Measurements from ENCODE around the gene ZWILCH.

The ZWILCH gene

DNA sequence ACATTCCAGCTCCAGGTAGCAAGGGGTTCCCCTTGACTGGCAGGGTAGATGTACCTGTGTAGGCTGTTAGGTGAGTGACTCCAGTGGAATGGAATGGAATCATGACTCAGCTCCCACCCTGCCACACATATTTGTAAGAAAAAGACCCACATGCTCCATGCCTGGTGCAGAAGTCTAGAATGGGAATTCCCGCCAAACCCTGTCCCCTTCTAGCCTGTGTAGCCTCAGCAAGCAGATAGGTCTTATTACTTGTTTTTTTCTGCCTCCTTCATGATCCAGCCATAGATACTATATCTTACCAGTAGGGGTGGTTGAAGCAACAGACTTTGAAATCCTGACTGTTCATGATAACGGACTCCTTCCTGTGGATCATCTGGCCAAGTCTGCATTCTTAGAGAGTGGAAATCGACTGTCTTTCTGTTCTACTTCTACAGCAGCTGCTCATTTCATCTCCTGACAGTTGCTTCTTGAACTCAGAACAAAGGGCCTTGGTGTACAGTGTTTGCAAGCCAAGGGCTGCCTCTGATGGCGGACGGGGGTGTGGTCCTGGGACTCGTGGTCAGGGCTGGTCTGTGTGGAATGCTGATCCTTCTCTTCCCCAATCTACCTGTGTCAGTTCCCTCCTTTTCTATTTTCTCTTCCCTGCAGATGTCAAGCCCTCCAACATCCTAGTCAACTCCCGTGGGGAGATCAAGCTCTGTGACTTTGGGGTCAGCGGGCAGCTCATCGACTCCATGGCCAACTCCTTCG, 23.8 kb upstream of the ZWILCH start:
- no peak overlapping the region for H3K4me3 ChIP-seq (ENCODE audit: low read length)
- peak overlapping the region; percentile 35 for H3K56ac ChIP-seq (ENCODE audit: low read length)
- no peak overlapping the region for H2BK5ac ChIP-seq (ENCODE audit: low read length)
- H2BK15ac ChIP-seq (replicated peaks; ENCODE audit: low read depth): no peak overlapping the region
- no peak overlapping the region for H3K18ac ChIP-seq (ENCODE audit: low read length)
- no peak overlapping the region for H3K27ac ChIP-seq (ENCODE audit: low read depth, low read length)
- no peak for DNase-seq
- H3K4ac ChIP-seq (ENCODE audit: low read depth, low read length): no peak overlapping the region
- H3K27me3 ChIP-seq (ENCODE audit: insufficient read depth, low read length, poor library complexity): no peaks in the 10 kb centered on the region
- H4K5ac ChIP-seq (ENCODE audit: low read length): no peak overlapping the region
- H3K4me1 ChIP-seq (ENCODE audit: control insufficient read depth, low read depth, low read length): peaks cover 10% of the 10 kb centered on the region
- H4K8ac ChIP-seq (ENCODE audit: low read depth, low read length): no peak overlapping the region
- no peak overlapping the region for H2AK5ac ChIP-seq (ENCODE audit: low read length)
- H3K9ac ChIP-seq (ENCODE audit: low read length): no peak overlapping the region
- WGBS (ENCODE audit: extremely low coverage, insufficient coverage, low lambda C conversion rate): no CpG with 5 or more reads among the region's 10 CpGs
- peaks cover 8% of the 10 kb centered on the region for H3K79me2 ChIP-seq (ENCODE audit: control insufficient read depth, insufficient read depth, low read length)
- H2BK120ac ChIP-seq (ENCODE audit: low read depth, low read length): no peak overlapping the region
- no peak overlapping the region for H3K4me2 ChIP-seq (ENCODE audit: low read length)
- H3K36me3 ChIP-seq (ENCODE audit: control insufficient read depth, insufficient read depth, low read length): peaks cover 5% of the 10 kb centered on the region
- no peak overlapping the region for H3K23ac ChIP-seq (ENCODE audit: low read length)
- peaks cover 30% of the 10 kb centered on the region for H3K79me1 ChIP-seq (ENCODE audit: low read length)

DNA sequence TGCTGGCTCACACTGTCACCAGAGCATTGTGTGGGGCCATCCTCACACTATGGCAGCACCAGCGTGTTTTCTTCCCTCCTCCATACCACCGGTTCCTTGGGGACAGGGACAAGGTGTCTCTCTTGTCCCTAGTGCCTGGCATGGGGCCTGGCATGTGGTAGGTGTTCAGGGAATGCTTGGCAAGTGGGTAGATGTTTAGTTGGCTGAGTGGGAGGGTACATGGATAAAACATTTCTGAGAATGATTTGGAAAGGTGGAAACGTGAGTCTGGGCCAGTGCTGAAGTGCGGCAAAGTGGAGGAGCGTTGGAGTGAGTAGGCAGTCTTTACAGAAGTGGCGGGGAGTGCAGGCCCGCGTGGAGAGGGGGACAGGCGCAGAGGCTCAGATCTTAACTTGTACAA, 22.6 kb upstream of the ZWILCH start:
- no peak overlapping the region for H4K5ac ChIP-seq (ENCODE audit: low read length)
- H3K18ac ChIP-seq (ENCODE audit: low read length): no peak overlapping the region
- H3K79me2 ChIP-seq (ENCODE audit: control insufficient read depth, insufficient read depth, low read length): peaks cover 3% of the 10 kb centered on the region
- H3K23ac ChIP-seq (ENCODE audit: low read length): no peak overlapping the region
- no peak overlapping the region for H3K4me3 ChIP-seq (ENCODE audit: low read length)
- no peaks in the 10 kb centered on the region for H3K27me3 ChIP-seq (ENCODE audit: insufficient read depth, low read length, poor library complexity)
- no CpG with 5 or more reads among the region's 9 CpGs for WGBS (ENCODE audit: extremely low coverage, insufficient coverage, low lambda C conversion rate)
- H2BK120ac ChIP-seq (ENCODE audit: low read depth, low read length): no peak overlapping the region
- no peak overlapping the region for H2BK5ac ChIP-seq (ENCODE audit: low read length)
- H3K79me1 ChIP-seq (ENCODE audit: low read length): peaks cover 17% of the 10 kb centered on the region
- H4K8ac ChIP-seq (ENCODE audit: low read depth, low read length): no peak overlapping the region
- no peak overlapping the region for H2BK15ac ChIP-seq (replicated peaks; ENCODE audit: low read depth)
- DNase-seq: no peak
- H3K36me3 ChIP-seq (ENCODE audit: control insufficient read depth, insufficient read depth, low read length): peaks cover 5% of the 10 kb centered on the region
- no peak overlapping the region for H2AK5ac ChIP-seq (ENCODE audit: low read length)
- H3K4me2 ChIP-seq (ENCODE audit: low read length): no peak overlapping the region
- H3K27ac ChIP-seq (ENCODE audit: low read depth, low read length): no peak overlapping the region
- no peak overlapping the region for H3K9ac ChIP-seq (ENCODE audit: low read length)
- H3K4ac ChIP-seq (ENCODE audit: low read depth, low read length): no peak overlapping the region
- H3K4me1 ChIP-seq (ENCODE audit: control insufficient read depth, low read depth, low read length): peaks cover 3% of the 10 kb centered on the region
- H3K56ac ChIP-seq (ENCODE audit: low read length): no peak overlapping the region

DNA sequence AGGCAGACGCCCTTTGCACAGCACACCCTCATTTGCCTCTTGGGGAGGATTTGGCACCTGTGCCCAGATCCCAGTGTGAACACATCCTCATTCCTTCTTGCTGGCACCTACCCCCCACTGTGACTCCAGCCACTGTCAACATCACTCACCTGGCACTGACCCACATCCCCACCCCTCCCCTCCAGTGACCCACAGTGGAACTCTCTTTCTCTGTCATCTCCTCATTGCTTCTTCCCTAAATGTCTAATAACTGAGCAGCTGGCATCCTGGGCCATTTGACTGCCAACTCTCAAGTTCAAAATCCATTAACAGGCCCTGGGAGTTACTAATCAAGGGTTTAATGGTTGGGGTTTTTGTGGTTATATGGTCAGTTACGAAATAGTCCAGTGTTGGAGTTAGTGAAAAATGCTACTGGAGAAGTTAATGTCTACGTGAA, 22.0 kb upstream of the ZWILCH start:
- Histone ChIP-seq H3K4me2 (ENCODE audit: low read length) (no peak overlapping the region), H3K23ac (ENCODE audit: low read length) (no peak overlapping the region), H2AK5ac (ENCODE audit: low read length) (no peak overlapping the region), H3K27me3 (ENCODE audit: insufficient read depth, low read length, poor library complexity) (no peaks in the 10 kb centered on the region), H2BK5ac (ENCODE audit: low read length) (no peak overlapping the region), H3K4me1 (ENCODE audit: control insufficient read depth, low read depth, low read length) (peaks cover 3% of the 10 kb centered on the region), H2BK15ac (replicated peaks; ENCODE audit: low read depth) (no peak overlapping the region), H4K5ac (ENCODE audit: low read length) (no peak overlapping the region), H3K36me3 (ENCODE audit: control insufficient read depth, insufficient read depth, low read length) (peaks cover 7% of the 10 kb centered on the region), H3K18ac (ENCODE audit: low read length) (no peak overlapping the region), H2BK120ac (ENCODE audit: low read depth, low read length) (no peak overlapping the region), H3K79me1 (ENCODE audit: low read length) (peaks cover 13% of the 10 kb centered on the region), H4K8ac (ENCODE audit: low read depth, low read length) (no peak overlapping the region), H3K4ac (ENCODE audit: low read depth, low read length) (no peak overlapping the region), H3K56ac (ENCODE audit: low read length) (no peak overlapping the region), H3K9ac (ENCODE audit: low read length) (no peak overlapping the region), H3K4me3 (ENCODE audit: low read length) (no peak overlapping the region), H3K27ac (ENCODE audit: low read depth, low read length) (no peak overlapping the region), H3K79me2 (ENCODE audit: control insufficient read depth, insufficient read depth, low read length) (no peaks in the 10 kb centered on the region)
- WGBS (ENCODE audit: extremely low coverage, insufficient coverage, low lambda C conversion rate): no CpG with 5 or more reads among the region's 3 CpGs
- DNase-seq: no peak

- no peak overlapping the region for H2BK120ac ChIP-seq (ENCODE audit: low read depth, low read length)
- no peak overlapping the region for H4K8ac ChIP-seq (ENCODE audit: low read depth, low read length)
- H3K79me1 ChIP-seq (ENCODE audit: low read length): peaks cover 7% of the 10 kb centered on the region
- H3K27me3 ChIP-seq (ENCODE audit: insufficient read depth, low read length, poor library complexity): no peaks in the 10 kb centered on the region
- H3K23ac ChIP-seq (ENCODE audit: low read length): peak overlapping the region; percentile 45
- peaks cover 3% of the 10 kb centered on the region for H3K4me1 ChIP-seq (ENCODE audit: control insufficient read depth, low read depth, low read length)
- no peak for DNase-seq
- no peak overlapping the region for H2BK15ac ChIP-seq (replicated peaks; ENCODE audit: low read depth)
- no peaks in the 10 kb centered on the region for H3K79me2 ChIP-seq (ENCODE audit: control insufficient read depth, insufficient read depth, low read length)
- no peak overlapping the region for H3K4me2 ChIP-seq (ENCODE audit: low read length)
- peaks cover 10% of the 10 kb centered on the region for H3K36me3 ChIP-seq (ENCODE audit: control insufficient read depth, insufficient read depth, low read length)
- peak overlapping the region; percentile 0 for H3K56ac ChIP-seq (ENCODE audit: low read length)
- WGBS (ENCODE audit: extremely low coverage, insufficient coverage, low lambda C conversion rate): no CpG with 5 or more reads among the region's 5 CpGs
- no peak overlapping the region for H2BK5ac ChIP-seq (ENCODE audit: low read length)
- no peak overlapping the region for H4K5ac ChIP-seq (ENCODE audit: low read length)
- H2AK5ac ChIP-seq (ENCODE audit: low read length): no peak overlapping the region
- no peak overlapping the region for H3K4ac ChIP-seq (ENCODE audit: low read depth, low read length)
- H3K27ac ChIP-seq (ENCODE audit: low read depth, low read length): no peak overlapping the region
- H3K4me3 ChIP-seq (ENCODE audit: low read length): no peak overlapping the region
- no peak overlapping the region for H3K9ac ChIP-seq (ENCODE audit: low read length)
- no peak overlapping the region for H3K18ac ChIP-seq (ENCODE audit: low read length)
Measured at GRCh38 chr15:66484539-66485112, 20.5 kb upstream of the ZWILCH start.

DNA sequence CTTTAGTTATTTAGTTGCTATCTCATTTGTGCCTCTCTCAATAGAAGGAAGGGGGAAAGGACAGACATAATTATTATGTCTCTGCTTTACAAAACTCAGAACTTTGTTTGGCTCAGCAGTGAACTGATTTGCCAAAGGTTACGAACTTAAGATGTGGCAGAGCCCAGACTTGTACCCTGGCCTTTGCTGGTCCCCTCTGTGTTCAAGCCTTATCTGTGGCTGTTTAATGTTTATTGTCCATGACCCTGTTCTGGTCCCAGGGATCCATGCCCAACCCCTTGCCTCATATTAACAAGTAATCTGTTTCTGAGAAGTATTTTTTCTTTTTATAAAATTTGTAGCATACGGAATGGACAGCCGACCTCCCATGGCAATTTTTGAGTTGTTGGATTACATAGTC, 18.2 kb upstream of the ZWILCH start:
- H2AK5ac ChIP-seq (ENCODE audit: low read length): no peak overlapping the region
- no peak overlapping the region for H2BK5ac ChIP-seq (ENCODE audit: low read length)
- no peak overlapping the region for H3K4me3 ChIP-seq (ENCODE audit: low read length)
- peaks cover 7% of the 10 kb centered on the region for H3K79me1 ChIP-seq (ENCODE audit: low read length)
- no peak for DNase-seq
- no peak overlapping the region for H4K8ac ChIP-seq (ENCODE audit: low read depth, low read length)
- no peak overlapping the region for H2BK120ac ChIP-seq (ENCODE audit: low read depth, low read length)
- H3K79me2 ChIP-seq (ENCODE audit: control insufficient read depth, insufficient read depth, low read length): no peaks in the 10 kb centered on the region
- WGBS (ENCODE audit: extremely low coverage, insufficient coverage, low lambda C conversion rate): no CpG with 5 or more reads among the region's 3 CpGs
- no peak overlapping the region for H3K9ac ChIP-seq (ENCODE audit: low read length)
- peaks cover 9% of the 10 kb centered on the region for H3K36me3 ChIP-seq (ENCODE audit: control insufficient read depth, insufficient read depth, low read length)
- no peaks in the 10 kb centered on the region for H3K27me3 ChIP-seq (ENCODE audit: insufficient read depth, low read length, poor library complexity)
- H2BK15ac ChIP-seq (replicated peaks; ENCODE audit: low read depth): no peak overlapping the region
- no peak overlapping the region for H4K5ac ChIP-seq (ENCODE audit: low read length)
- H3K4me2 ChIP-seq (ENCODE audit: low read length): no peak overlapping the region
- no peak overlapping the region for H3K56ac ChIP-seq (ENCODE audit: low read length)
- no peak overlapping the region for H3K4ac ChIP-seq (ENCODE audit: low read depth, low read length)
- no peak overlapping the region for H3K23ac ChIP-seq (ENCODE audit: low read length)
- no peak overlapping the region for H3K27ac ChIP-seq (ENCODE audit: low read depth, low read length)
- no peak overlapping the region for H3K18ac ChIP-seq (ENCODE audit: low read length)
- no peaks in the 10 kb centered on the region for H3K4me1 ChIP-seq (ENCODE audit: control insufficient read depth, low read depth, low read length)

Data from mesendoderm (in vitro differentiated cells).